ENCODE data around the gene APOB. TPM values are rescaled to one million over a fixed set of nuclear protein-coding genes. Genes with fewer than 3 reads are reported as not detected.

APOB gene
- polyA plus RNA-seq, 3 donors from 2014 or later: not detected

DNA sequence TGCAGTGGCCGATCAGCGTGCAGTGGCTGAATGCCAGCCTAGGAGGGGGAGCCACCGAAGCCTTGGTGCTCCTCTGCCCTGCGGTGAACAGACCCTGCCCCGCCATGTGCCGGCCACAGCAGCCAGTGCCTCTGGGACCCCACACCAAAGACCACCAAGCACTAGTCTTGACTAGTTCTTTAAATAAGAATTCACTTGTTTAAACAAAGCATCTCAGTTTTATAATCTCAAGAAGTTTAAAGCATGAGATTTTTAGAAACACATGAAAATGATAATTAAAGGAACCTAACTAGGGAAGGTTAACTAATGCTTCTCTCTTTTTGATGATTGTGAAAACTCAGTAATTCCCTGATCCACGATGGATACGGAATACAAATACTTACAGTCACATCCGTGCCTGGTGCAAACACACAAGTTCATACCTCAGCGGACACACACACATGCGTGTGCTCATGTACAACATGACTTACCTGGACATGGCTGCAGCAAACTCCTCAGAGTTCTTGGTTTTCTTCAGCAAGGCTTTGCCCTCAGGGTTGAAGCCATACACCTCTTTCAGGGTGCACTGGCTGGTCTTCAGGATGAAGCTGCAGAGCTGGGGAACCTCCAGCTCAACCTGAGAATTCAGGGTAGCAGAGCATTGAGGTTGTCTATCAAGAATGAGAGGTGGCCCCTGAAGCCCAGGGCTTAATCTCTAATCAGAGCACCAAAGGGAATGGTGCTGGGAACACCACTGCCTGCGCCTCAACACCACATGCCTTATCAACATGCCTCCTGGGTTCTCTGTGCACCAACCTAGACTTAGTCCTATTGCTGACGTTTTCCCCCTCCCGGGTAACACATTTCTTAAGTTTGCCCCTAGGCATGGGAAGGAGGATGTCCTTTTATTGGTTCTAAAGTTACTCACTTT is 3.1 kb downstream of the APOB start:
- no peak overlapping the region for H3K4me3 Mint-ChIP-seq
- DNase-seq: no peak
- H3K36me3 Mint-ChIP-seq: no peaks in the 10 kb centered on the region
- no peaks in the 10 kb centered on the region for H3K9me3 Mint-ChIP-seq
- peaks cover 3 to 5% of the 10 kb centered on the region in 2 donors for H3K4me1 Mint-ChIP-seq
- H3K27ac Mint-ChIP-seq: no peak overlapping the region
- peaks cover 0 to 7% (median 6%) of the 10 kb centered on the region in 3 donors for H3K27me3 Mint-ChIP-seq (ENCODE audit: low read depth in 3 of 3)

DNA sequence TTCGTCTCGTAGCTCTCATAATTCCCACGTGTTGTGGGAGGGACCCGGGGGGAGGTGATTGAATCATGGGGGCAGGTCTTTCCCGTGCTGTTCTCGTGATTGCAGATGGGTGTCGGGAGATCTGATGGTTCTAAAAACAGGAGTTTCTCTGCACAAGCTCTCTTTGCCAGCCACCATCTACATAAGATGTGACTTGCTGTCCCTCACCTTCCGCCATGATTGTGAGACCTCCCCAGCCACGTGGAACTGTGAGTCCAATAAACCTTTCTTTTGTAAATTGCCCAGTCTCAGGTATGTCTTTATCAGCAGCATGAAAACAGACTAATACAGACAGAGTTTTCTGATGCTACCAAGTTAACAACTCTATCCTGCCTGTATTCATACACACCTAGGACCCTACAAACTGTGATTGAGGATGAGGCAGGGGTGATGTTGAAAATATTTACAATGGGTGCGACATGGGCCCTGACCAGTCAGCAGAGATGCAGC is 3.9 kb downstream of the APOB start:
- no peaks in the 10 kb centered on the region for H3K36me3 Mint-ChIP-seq
- no peak for DNase-seq
- H3K27ac Mint-ChIP-seq: no peak overlapping the region
- peaks cover 3 to 5% of the 10 kb centered on the region in 2 donors for H3K4me1 Mint-ChIP-seq
- H3K4me3 Mint-ChIP-seq: no peak overlapping the region
- peaks cover 0 to 7% (median 6%) of the 10 kb centered on the region in 3 donors for H3K27me3 Mint-ChIP-seq (ENCODE audit: low read depth in 3 of 3)
- no peaks in the 10 kb centered on the region for H3K9me3 Mint-ChIP-seq

- Mint-ChIP-seq H3K27ac (no peak overlapping the region), H3K36me3 (no peaks in the 10 kb centered on the region), H3K4me1 (peaks cover 3 to 5% of the 10 kb centered on the region in 2 donors), H3K27me3 (ENCODE audit: low read depth in 3 of 3) (peaks cover 0 to 6% (median 3%) of the 10 kb centered on the region in 3 donors), H3K4me3 (no peak overlapping the region), H3K9me3 (no peaks in the 10 kb centered on the region)
- DNase-seq: no peak
Measured at GRCh38 chr2:21039080-21039556, 4.8 kb downstream of the APOB start.

DNA sequence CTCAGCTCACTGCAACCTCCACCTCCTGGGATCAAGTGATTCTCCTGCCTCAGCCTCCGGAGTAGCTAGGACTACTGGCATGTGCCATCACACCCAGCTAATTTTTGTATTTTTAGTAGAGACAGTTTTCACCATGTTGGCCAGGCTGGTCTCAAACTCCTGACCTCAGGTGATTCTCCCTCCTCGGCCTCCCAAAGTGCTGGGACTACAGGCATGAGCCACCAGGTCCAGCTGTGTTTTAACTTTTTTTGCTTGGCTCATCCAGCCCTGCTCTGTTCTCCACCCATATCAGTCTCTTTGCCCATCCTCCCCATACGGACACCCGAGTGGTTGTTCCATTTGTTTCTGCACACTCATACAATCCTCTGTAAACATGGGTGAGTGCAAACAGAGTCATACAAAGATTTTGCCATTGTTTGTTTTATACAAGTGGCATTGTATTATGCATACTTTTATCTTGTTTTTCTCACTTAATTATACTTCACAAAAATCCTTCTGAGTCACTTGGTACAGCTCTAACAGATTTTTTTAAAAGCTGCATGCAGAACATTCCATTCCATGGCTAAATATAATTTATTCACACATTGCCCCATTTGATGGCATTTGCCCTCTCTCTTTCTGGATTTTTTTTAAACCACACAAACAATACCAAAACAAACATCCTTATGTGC is 5.3 kb downstream of the APOB start:
- H3K27me3 Mint-ChIP-seq (ENCODE audit: low read depth in 3 of 3): peaks cover 0 to 6% (median 3%) of the 10 kb centered on the region in 3 donors
- no peaks in the 10 kb centered on the region for H3K9me3 Mint-ChIP-seq
- H3K27ac Mint-ChIP-seq: no peak overlapping the region

GRCh38 chr2:21037671-21038108 is 6.2 kb downstream of the APOB start:
- no peaks in the 10 kb centered on the region for H3K9me3 Mint-ChIP-seq
- peaks cover 0 to 3% (median 1%) of the 10 kb centered on the region in 3 donors for H3K27me3 Mint-ChIP-seq (ENCODE audit: low read depth in 3 of 3)
- no peaks in the 10 kb centered on the region for H3K36me3 Mint-ChIP-seq
- H3K4me3 Mint-ChIP-seq: no peak overlapping the region
- no peaks in the 10 kb centered on the region for H3K4me1 Mint-ChIP-seq
- DNase-seq: no peak
- H3K27ac Mint-ChIP-seq: no peak overlapping the region

More for the DNA sequence above, 5.3 kb downstream of the APOB start:
- Mint-ChIP-seq H3K36me3 (no peaks in the 10 kb centered on the region), H3K4me3 (no peak overlapping the region), H3K4me1 (peaks cover 3 to 5% of the 10 kb centered on the region in 2 donors)
- DNase-seq: no peak

- Mint-ChIP-seq H3K36me3 (no peaks in the 10 kb centered on the region), H3K4me1 (no peaks in the 10 kb centered on the region), H3K9me3 (no peaks in the 10 kb centered on the region), H3K27ac (no peak overlapping the region), H3K4me3 (no peak overlapping the region), H3K27me3 (ENCODE audit: low read depth in 3 of 3) (peaks cover 0 to 3% (median 1%) of the 10 kb centered on the region in 3 donors)
- DNase-seq: no peak
Measured at GRCh38 chr2:21036708-21037670, 6.9 kb downstream of the APOB start.

DNA sequence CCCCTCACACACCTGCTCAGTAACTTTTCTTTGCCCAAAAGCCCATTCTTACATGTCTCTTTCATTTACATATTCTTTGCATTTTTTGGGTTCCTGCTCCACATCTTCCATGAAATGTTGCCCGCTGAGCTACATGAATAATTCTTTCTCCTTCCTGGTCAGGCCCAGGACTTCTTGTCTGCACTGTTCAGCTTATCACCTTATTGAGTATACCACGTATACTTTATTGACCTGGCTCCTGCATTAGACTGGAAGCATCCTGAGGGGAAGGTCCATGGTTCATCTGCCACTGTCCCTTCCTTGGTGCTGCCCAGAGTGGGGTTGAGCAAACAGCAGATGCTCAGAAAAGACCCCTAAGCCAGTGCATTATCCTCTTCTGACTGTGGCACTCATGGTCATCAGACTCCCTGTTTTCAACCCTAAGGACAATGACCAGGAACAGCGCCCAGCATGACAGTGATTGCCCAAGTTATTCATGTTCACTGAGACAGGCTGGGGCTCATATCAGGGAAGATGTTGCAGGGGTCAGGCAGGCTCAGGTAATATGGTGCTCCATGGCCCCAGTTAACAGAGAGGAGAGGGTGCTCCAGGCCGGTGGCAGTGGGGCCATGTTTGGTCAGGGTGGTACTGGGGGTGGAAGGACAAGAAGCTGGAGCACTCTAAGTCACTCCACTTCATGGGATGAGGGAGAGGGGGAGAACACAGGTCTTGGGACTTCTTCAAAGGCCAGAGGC is 7.7 kb downstream of the APOB start:
- Mint-ChIP-seq H3K27me3 (ENCODE audit: low read depth in 3 of 3) (peaks cover 0 to 3% (median 1%) of the 10 kb centered on the region in 3 donors), H3K27ac (no peak overlapping the region), H3K4me1 (no peaks in the 10 kb centered on the region), H3K4me3 (no peak overlapping the region), H3K36me3 (no peaks in the 10 kb centered on the region), H3K9me3 (no peaks in the 10 kb centered on the region)
- no peak for DNase-seq

DNA sequence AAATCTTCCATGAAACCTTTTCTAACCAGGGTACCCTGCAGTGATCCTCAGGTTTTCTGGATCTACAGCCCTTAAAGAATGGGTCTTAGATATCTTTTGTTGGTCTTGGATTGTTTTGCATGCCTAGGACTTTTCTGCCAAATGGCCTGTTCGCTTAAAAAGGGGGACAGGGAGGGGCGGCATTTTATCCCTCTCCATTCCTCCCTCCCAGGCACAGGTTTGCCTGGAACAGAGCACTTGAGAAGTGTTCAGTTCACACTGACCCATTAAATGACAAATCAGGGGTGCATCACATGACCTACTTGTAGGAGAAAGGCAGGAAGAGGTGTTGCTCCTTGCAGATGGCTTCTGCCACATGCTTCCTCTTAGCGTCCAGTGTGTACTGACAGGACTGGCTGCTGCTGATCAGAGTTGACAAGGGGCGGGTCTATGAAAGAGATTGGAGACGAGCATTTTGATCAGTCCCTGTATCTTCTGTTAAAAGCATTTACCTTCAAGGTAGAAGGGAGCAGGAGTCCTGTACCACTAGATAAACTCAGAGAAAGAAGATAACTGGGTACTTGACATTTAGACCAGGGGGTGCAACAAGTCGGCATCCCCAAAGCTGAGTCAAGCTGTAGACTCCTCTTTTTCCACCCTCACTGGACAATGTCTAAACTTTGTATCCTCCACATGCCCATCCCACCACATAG is 8.4 kb downstream of the APOB start:
- DNase-seq: no peak
- H3K27me3 Mint-ChIP-seq (ENCODE audit: low read depth in 3 of 3): peaks cover 0 to 3% (median 1%) of the 10 kb centered on the region in 3 donors
- H3K4me3 Mint-ChIP-seq: no peak overlapping the region
- H3K27ac Mint-ChIP-seq: no peak overlapping the region
- no peaks in the 10 kb centered on the region for H3K36me3 Mint-ChIP-seq
- H3K4me1 Mint-ChIP-seq: no peaks in the 10 kb centered on the region
- no peaks in the 10 kb centered on the region for H3K9me3 Mint-ChIP-seq

- no peaks in the 10 kb centered on the region for H3K9me3 Mint-ChIP-seq
- H3K4me1 Mint-ChIP-seq: no peaks in the 10 kb centered on the region
- no peak overlapping the region for H3K4me3 Mint-ChIP-seq
- no peaks in the 10 kb centered on the region for H3K36me3 Mint-ChIP-seq
- no peak for DNase-seq
- H3K27me3 Mint-ChIP-seq (ENCODE audit: low read depth in 3 of 3): peaks cover 0 to 3% (median 1%) of the 10 kb centered on the region in 3 donors
- no peak overlapping the region for H3K27ac Mint-ChIP-seq
Measured at GRCh38 chr2:21034972-21035279, 8.9 kb downstream of the APOB start.

DNA sequence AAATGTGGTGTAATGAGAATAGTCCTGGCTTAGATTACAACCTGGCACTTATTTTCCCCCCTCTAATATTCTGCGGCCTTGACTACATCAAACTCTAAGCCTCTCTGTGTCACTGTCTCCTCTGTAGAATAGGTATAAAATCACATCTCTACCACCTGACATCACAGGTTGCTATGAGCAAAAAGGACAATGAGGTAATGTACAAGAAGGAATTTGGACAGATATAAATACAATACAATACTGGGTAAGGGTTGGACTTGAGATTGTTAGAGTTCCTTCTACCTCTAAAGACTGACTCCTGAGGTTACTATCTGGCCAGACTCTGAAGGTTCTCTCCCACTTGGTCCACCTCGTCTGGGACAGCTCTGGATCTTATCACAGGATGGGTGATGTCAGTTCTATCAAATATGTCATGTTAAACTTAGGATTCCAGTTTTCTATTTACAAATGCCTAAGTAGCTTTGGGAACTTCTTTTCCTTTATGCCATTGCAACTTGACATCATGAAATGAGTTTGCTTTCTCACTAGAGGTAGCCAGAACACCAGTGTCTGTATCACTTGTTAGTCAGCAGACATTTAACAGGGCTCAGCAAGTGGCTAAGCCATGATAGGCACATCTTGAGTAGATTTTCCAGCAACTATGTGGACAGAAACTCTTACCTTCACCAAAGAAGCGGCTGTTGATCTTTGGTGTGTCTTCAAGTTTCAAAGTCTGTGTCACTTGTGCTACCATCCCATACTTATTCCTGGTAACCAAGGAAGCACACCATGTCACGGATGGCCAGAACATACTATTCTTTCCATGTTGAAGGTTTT is 9.5 kb downstream of the APOB start:
- H3K27ac Mint-ChIP-seq: no peak overlapping the region
- H3K36me3 Mint-ChIP-seq: no peaks in the 10 kb centered on the region
- DNase-seq: no peak
- H3K4me1 Mint-ChIP-seq: no peaks in the 10 kb centered on the region
- no peaks in the 10 kb centered on the region for H3K9me3 Mint-ChIP-seq
- no peak overlapping the region for H3K4me3 Mint-ChIP-seq
- H3K27me3 Mint-ChIP-seq (ENCODE audit: low read depth in 3 of 3): peaks cover 0 to 3% (median 1%) of the 10 kb centered on the region in 3 donors

DNA sequence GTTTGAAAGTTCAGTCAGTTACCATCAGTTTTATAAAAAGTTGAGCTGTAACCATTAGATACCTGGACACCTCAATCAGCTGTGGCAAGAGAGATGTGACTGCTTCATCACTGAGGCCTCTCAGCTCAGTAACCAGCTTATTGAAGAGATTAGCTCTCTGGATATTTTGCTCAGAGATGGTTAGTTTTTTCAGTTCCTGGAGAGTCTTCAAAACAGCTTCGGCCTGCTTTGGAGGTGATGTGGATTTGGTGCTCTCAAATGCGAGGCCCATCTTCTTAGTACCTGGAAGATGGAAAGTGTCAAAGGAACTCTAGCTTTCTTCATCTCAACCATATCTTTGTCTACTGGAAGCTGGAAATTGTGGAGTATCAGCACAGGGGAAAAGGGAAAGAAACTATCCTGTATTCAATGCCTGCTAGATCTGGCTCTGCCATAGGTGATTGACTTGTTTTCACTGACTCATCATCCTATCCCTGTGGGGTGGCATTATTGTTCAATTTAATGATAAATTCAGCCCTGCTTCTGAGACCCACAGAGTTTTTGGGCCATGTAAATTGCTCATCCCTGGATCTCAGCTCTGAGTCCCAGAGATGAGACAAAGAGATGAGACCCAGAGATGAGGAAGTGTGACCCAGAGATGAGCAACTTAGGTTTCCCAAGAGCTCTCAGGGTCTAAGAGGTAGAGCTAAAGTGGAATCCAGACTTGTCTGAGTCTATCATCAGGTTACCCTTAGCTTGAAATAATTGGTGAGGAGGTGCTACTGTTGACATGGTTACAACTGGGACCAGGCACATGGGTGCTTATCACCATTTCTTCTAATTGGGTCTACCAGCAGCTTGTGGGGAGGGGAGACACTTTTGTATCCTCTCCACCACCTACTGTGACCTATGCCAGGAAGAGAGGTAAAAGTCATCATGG is 10.4 kb downstream of the APOB start:
- no peak for DNase-seq
- Mint-ChIP-seq H3K27me3 (ENCODE audit: low read depth in 3 of 3) (peaks cover 0 to 8% (median 1%) of the 10 kb centered on the region in 3 donors), H3K4me3 (no peak overlapping the region), H3K9me3 (no peaks in the 10 kb centered on the region), H3K36me3 (no peaks in the 10 kb centered on the region), H3K27ac (no peak overlapping the region), H3K4me1 (no peaks in the 10 kb centered on the region)
